Activated CD4-positive, alpha-beta T cell treated with anti-CD3 and anti-CD28 coated beads for 48 hours (primary cell): ENCODE data around the gene FTCD.
"Not testable (repeated sequence)": the region's sequence is repeated elsewhere in the genome, so short reads cannot be mapped to it uniquely, and the experiment has no call there.

Experiments used
- DNase-seq: peaks from one replicate; pipeline ENCODE4 v3.0.0-alpha.2; 2020

Gene FTCD

GRCh38 chr21:46108827-46109312, 46.5 kb downstream of the FTCD start:
- DNase-seq, result no peak

GRCh38 chr21:46107376-46107775, 48.0 kb downstream of the FTCD start:
- DNase-seq, result not testable (repeated sequence)

- no peak for DNase-seq
Measured at GRCh38 chr21:46104104-46104503, 51.3 kb downstream of the FTCD start.

- DNase-seq, result no peak
Measured at GRCh38 chr21:46100906-46101305, 54.5 kb downstream of the FTCD start.

- DNase-seq, result no peak
Measured at GRCh38 chr21:46100426-46100825, 55.0 kb downstream of the FTCD start.

- DNase-seq, result no peak
Measured at GRCh38 chr21:46100020-46100419, 55.4 kb downstream of the FTCD start.

- DNase-seq, result no peak
Measured at GRCh38 chr21:46099476-46099875, 55.9 kb downstream of the FTCD start.

- no peak for DNase-seq
Measured at GRCh38 chr21:46098303-46099141, 56.9 kb downstream of the FTCD start.

GRCh38 chr21:46097336-46098293, 57.8 kb downstream of the FTCD start, which contains the start of gene COL6A2:
TSS of gene COL6A2 (plus strand) at chr21:46098112.
- DNase-seq, result peak; percentile 64

GRCh38 chr21:46096596-46097335, 58.6 kb downstream of the FTCD start:
- no peak for DNase-seq

- no peak for DNase-seq
Measured at GRCh38 chr21:46095814-46096595, 59.4 kb downstream of the FTCD start.

- DNase-seq, result no peak
Measured at GRCh38 chr21:46095083-46095719, 60.2 kb downstream of the FTCD start.

GRCh38 chr21:46094401-46095082, 60.8 kb downstream of the FTCD start:
- no peak for DNase-seq

- no peak for DNase-seq
Measured at GRCh38 chr21:46093668-46094400, 61.5 kb downstream of the FTCD start.

GRCh38 chr21:46092811-46093667, 62.3 kb downstream of the FTCD start:
- no peak for DNase-seq

- no peak for DNase-seq
Measured at GRCh38 chr21:46092026-46092764, 63.2 kb downstream of the FTCD start.

- DNase-seq, result no peak
Measured at GRCh38 chr21:46091631-46092025, 63.8 kb downstream of the FTCD start.

- no peak for DNase-seq
Measured at GRCh38 chr21:46091118-46091517, 64.3 kb downstream of the FTCD start.
